ENCODE measurements around the gene PTPRD. TPM values are rescaled to one million over a fixed set of nuclear protein-coding genes. Genes with fewer than 3 reads are reported as not detected.

The PTPRD gene
- total and polyA plus RNA-seq, 2 experiments from 2014 or later, result 11.5 to 58.0 TPM

DNA sequence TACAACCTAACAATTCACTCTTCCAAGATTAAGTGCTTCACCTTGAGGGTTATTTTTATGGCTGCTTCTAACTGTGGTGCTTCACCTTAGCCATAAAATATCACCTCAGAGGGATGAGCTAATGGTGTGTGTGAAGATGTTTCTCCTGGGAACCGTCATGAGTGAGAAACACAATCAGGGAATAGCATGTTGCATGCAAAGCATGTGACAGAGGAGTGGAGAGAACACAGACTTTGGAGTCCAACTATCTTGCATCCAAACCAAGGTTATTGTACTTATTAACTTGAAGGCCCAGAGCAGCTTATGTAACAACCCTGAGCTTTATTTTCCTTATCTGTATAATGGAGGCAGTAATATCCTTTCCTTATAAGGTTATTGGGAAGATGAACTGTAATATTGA lies 1724.2 kb downstream of the PTPRD start:
- H3K4me3 Mint-ChIP-seq, result no peak overlapping the region

More for the DNA sequence above, 1724.2 kb downstream of the PTPRD start:
- no peaks in the 10 kb centered on the region for H3K79me2 ChIP-seq (replicated peaks; ENCODE audit: insufficient read depth)
- H2AFZ ChIP-seq, result no peak overlapping the region
- no peaks in the 10 kb centered on the region for H3K36me3 ChIP-seq (ENCODE audit: insufficient read depth)
- ATAC-seq (no peak), DNase-seq (ENCODE audit: low spot score) (no peak)
- Mint-ChIP-seq H3K4me1 (peaks cover 10% of the 10 kb centered on the region; the same call in 2 of the 3 replicates), H3K27ac (no peak overlapping the region), H3K36me3 (ENCODE audit: low read depth) (no peaks in the 10 kb centered on the region), H3K27me3 (ENCODE audit: insufficient read depth, low read depth, poor library complexity) (no peaks in the 10 kb centered on the region), H3K9me3 (no peaks in the 10 kb centered on the region)
- H3F3A ChIP-seq (replicated peaks; ENCODE audit: low read depth), result no peaks in the 10 kb centered on the region
- TF ChIP-seq EZH2phosphoT487 (IDR thresholded peaks at IDR 0.05; ENCODE audit: unreplicated experiment), result no peak
- no peak for TF ChIP-seq ZNF114 (CRISPR knock-in tag; IDR thresholded peaks at IDR 0.05)
- no peak for TF ChIP-seq EZH2 (IDR thresholded peaks at IDR 0.05; ENCODE audit: low read depth, unreplicated experiment)
- no peak for TF ChIP-seq NANOG (IDR thresholded peaks at IDR 0.05; ENCODE audit: borderline replicate concordance)
- TF ChIP-seq, protein P1, sequence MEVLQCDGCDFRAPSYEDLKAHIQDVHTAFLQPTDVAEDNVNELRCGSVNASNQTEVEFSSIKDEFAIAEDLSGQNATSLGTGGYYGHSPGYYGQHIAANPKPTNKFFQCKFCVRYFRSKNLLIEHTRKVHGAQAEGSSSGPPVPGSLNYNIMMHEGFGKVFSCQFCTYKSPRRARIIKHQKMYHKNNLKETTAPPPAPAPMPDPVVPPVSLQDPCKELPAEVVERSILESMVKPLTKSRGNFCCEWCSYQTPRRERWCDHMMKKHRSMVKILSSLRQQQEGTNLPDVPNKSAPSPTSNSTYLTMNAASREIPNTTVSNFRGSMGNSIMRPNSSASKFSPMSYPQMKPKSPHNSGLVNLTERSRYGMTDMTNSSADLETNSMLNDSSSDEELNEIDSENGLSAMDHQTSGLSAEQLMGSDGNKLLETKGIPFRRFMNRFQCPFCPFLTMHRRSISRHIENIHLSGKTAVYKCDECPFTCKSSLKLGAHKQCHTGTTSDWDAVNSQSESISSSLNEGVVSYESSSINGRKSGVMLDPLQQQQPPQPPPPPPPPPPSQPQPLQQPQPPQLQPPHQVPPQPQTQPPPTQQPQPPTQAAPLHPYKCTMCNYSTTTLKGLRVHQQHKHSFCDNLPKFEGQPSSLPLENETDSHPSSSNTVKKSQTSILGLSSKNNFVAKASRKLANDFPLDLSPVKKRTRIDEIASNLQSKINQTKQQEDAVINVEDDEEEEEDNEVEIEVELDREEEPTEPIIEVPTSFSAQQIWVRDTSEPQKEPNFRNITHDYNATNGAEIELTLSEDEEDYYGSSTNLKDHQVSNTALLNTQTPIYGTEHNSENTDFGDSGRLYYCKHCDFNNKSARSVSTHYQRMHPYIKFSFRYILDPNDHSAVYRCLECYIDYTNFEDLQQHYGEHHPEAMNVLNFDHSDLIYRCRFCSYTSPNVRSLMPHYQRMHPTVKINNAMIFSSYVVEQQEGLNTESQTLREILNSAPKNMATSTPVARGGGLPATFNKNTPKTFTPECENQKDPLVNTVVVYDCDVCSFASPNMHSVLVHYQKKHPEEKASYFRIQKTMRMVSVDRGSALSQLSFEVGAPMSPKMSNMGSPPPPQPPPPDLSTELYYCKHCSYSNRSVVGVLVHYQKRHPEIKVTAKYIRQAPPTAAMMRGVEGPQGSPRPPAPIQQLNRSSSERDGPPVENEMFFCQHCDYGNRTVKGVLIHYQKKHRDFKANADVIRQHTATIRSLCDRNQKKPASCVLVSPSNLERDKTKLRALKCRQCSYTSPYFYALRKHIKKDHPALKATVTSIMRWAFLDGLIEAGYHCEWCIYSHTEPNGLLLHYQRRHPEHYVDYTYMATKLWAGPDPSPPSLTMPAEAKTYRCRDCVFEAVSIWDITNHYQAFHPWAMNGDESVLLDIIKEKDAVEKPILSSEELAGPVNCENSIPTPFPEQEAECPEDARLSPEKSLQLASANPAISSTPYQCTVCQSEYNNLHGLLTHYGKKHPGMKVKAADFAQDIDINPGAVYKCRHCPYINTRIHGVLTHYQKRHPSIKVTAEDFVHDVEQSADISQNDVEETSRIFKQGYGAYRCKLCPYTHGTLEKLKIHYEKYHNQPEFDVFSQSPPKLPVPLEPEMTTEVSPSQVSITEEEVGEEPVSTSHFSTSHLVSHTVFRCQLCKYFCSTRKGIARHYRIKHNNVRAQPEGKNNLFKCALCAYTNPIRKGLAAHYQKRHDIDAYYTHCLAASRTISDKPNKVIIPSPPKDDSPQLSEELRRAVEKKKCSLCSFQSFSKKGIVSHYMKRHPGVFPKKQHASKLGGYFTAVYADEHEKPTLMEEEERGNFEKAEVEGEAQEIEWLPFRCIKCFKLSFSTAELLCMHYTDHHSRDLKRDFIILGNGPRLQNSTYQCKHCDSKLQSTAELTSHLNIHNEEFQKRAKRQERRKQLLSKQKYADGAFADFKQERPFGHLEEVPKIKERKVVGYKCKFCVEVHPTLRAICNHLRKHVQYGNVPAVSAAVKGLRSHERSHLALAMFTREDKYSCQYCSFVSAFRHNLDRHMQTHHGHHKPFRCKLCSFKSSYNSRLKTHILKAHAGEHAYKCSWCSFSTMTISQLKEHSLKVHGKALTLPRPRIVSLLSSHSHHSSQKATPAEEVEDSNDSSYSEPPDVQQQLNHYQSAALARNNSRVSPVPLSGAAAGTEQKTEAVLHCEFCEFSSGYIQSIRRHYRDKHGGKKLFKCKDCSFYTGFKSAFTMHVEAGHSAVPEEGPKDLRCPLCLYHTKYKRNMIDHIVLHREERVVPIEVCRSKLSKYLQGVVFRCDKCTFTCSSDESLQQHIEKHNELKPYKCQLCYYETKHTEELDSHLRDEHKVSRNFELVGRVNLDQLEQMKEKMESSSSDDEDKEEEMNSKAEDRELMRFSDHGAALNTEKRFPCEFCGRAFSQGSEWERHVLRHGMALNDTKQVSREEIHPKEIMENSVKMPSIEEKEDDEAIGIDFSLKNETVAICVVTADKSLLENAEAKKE (CRISPR knock-in tag; IDR thresholded peaks at IDR 0.05), result no peak
- no peak for TF ChIP-seq JUNB (IDR thresholded peaks at IDR 0.05; ENCODE audit: unreplicated experiment)
- TF ChIP-seq STAT1 (IDR thresholded peaks at IDR 0.05; ENCODE audit: unreplicated experiment), result no peak
- TF ChIP-seq POLR2AphosphoS5 (IDR thresholded peaks at IDR 0.05; ENCODE audit: low read depth), result no peak
- no peak for TF ChIP-seq CREB1 (CRISPR knock-in tag; IDR thresholded peaks at IDR 0.05; ENCODE audit: low read depth)
- no peak for TF ChIP-seq ZNF331 (CRISPR knock-in tag; IDR thresholded peaks at IDR 0.05; ENCODE audit: low read depth)
- TF ChIP-seq, protein P2, sequence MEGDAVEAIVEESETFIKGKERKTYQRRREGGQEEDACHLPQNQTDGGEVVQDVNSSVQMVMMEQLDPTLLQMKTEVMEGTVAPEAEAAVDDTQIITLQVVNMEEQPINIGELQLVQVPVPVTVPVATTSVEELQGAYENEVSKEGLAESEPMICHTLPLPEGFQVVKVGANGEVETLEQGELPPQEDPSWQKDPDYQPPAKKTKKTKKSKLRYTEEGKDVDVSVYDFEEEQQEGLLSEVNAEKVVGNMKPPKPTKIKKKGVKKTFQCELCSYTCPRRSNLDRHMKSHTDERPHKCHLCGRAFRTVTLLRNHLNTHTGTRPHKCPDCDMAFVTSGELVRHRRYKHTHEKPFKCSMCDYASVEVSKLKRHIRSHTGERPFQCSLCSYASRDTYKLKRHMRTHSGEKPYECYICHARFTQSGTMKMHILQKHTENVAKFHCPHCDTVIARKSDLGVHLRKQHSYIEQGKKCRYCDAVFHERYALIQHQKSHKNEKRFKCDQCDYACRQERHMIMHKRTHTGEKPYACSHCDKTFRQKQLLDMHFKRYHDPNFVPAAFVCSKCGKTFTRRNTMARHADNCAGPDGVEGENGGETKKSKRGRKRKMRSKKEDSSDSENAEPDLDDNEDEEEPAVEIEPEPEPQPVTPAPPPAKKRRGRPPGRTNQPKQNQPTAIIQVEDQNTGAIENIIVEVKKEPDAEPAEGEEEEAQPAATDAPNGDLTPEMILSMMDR (conservative IDR thresholded peaks at IDR 0.05; ENCODE audit: low read depth in 2 of 2), result no peak
- no peak for TF ChIP-seq REST (IDR thresholded peaks at IDR 0.05; ENCODE audit: unreplicated experiment)
- TF ChIP-seq, protein P3, sequence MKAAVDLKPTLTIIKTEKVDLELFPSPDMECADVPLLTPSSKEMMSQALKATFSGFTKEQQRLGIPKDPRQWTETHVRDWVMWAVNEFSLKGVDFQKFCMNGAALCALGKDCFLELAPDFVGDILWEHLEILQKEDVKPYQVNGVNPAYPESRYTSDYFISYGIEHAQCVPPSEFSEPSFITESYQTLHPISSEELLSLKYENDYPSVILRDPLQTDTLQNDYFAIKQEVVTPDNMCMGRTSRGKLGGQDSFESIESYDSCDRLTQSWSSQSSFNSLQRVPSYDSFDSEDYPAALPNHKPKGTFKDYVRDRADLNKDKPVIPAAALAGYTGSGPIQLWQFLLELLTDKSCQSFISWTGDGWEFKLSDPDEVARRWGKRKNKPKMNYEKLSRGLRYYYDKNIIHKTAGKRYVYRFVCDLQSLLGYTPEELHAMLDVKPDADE (IDR thresholded peaks at IDR 0.05), result no peak
- no peak overlapping the region for H3K27ac ChIP-seq (ENCODE audit: low read depth)
- H3K27me3 ChIP-seq (ENCODE audit: insufficient read depth), result no peaks in the 10 kb centered on the region
- H4K20me1 ChIP-seq (replicated peaks; ENCODE audit: insufficient read depth), result no peaks in the 10 kb centered on the region
- no peaks in the 10 kb centered on the region for H3K9me2 ChIP-seq (ENCODE audit: insufficient read depth)
- H3K4me1 ChIP-seq (ENCODE audit: insufficient read depth), result peaks cover 5% of the 10 kb centered on the region; the same call in 1 of the 2 replicates
- no peak overlapping the region for H3K4me2 ChIP-seq
- no peak overlapping the region for H3K4me3 ChIP-seq
